CD4-positive, alpha-beta memory T cell (primary cell): ENCODE measurements around the gene ZNF474. TPM values are rescaled to one million over a fixed set of nuclear protein-coding genes. Genes with fewer than 3 reads are reported as not detected.

Source experiments
- CTCF ChIA-PET: fragments of 350-600 bp; sonication (Branson Sonifier 250); formaldehyde crosslinking; loops from one replicate; lab custom pipeline; 2021; ENCODE audit warnings: inconsistent platforms; ENCODE audit not compliant: partially characterized antibody; lab: Charles Lee
- POLR2A ChIA-PET: fragments of 350-600 bp; sonication (Branson Sonifier 250); formaldehyde crosslinking; loops from one replicate; lab custom pipeline; 2021; ENCODE audit not compliant: partially characterized antibody; lab: Charles Lee
- DNase-seq, 5 donors: peaks; one replicate each; pipeline versions ENCODE4 v3.0.0 to v3.0.0-alpha.2; 2020 to 2022; ENCODE audit warnings: mixed read lengths in 1 of 5
- H3K27ac ChIP-seq: one replicate; pipeline ENCODE4 v1.7.0; 2013; ENCODE audit warnings: low read depth, low read length
- H3K27me3 ChIP-seq: 2 replicates; pipeline ENCODE4 v1.7.0; 2013; ENCODE audit warnings: mild to moderate bottlenecking, low read length, moderate library complexity; ENCODE audit not compliant: insufficient read depth
- H3K36me3 ChIP-seq: 2 replicates; pipeline ENCODE4 v1.7.0; 2013; ENCODE audit warnings: mild to moderate bottlenecking, low read length, moderate library complexity; ENCODE audit not compliant: insufficient read depth
- H3K4me1 ChIP-seq: 2 replicates; pipeline ENCODE4 v1.7.0; 2013; ENCODE audit warnings: mild to moderate bottlenecking, low read length, moderate library complexity; ENCODE audit not compliant: insufficient read depth
- H3K4me3 ChIP-seq, 2 donors: one replicate each; pipeline ENCODE4 v1.7.0; 2013; ENCODE audit warnings: low read length in 2 of 2, mild to moderate bottlenecking in 1 of 2
- H3K9me3 ChIP-seq, 2 donors: one replicate each; pipeline ENCODE4 v1.7.0; 2013; ENCODE audit warnings: low read length in 2 of 2, control low read depth in 1 of 2; ENCODE audit not compliant: control insufficient read depth in 1 of 2
- H3K27ac Mint-ChIP-seq, 7 donors: one replicate each; pipeline ENCODE4 v1.8.0; 2020 to 2021; ENCODE audit warnings: mixed read lengths in 7 of 7, mild to moderate bottlenecking in 6 of 7, inconsistent platforms in 3 of 7, moderate library complexity in 3 of 7
- H3K27me3 Mint-ChIP-seq, 2 donors: one replicate each; pipeline ENCODE4 v1.8.0; 2020 to 2021; ENCODE audit warnings: mixed read lengths in 2 of 2
- H3K36me3 Mint-ChIP-seq, 2 donors: one replicate each; pipeline ENCODE4 v1.8.0; 2020 to 2021; ENCODE audit warnings: mixed read lengths in 2 of 2, inconsistent platforms in 1 of 2, mild to moderate bottlenecking in 1 of 2
- H3K4me1 Mint-ChIP-seq, 4 donors: one replicate each; pipeline ENCODE4 v1.8.0; 2020 to 2021; ENCODE audit warnings: mixed read lengths in 4 of 4, mild to moderate bottlenecking in 1 of 4
- H3K4me3 Mint-ChIP-seq, 8 donors: one replicate each; pipeline ENCODE4 v1.8.0; 2020 to 2021; ENCODE audit warnings: mixed read lengths in 8 of 8, mild to moderate bottlenecking in 7 of 8, moderate library complexity in 6 of 8, inconsistent platforms in 3 of 8
- H3K9me3 Mint-ChIP-seq, 8 donors: one replicate each; pipeline ENCODE4 v1.8.0; 2020 to 2021; ENCODE audit warnings: mixed read lengths in 8 of 8, mild to moderate bottlenecking in 5 of 8, inconsistent platforms in 3 of 8, moderate library complexity in 1 of 8
- intact Hi-C: fragments of 100-400 bp; cut with micrococcal nuclease; formaldehyde crosslinking; loops from one replicate; pipeline ENCODE4 v1.15.1; 2023
- polyA plus RNA-seq, 2 donors: library from polyadenylated mRNA; unstranded; fragments of 300-500 nt; fragmentation: Illumina TruSeq; gene quantifications; one replicate each; pipeline ENCODE4 v1.2.3, GENCODE V29; 2021
- total RNA-seq, 2 experiments: library from RNA; stranded (reverse); gene quantifications; one replicate each; pipeline ENCODE4 v1.2.3, GENCODE V29; 2021

The ZNF474 gene
- total and polyA plus RNA-seq, 4 experiments from 2014 or later = 0.17 to 0.30 TPM; not detected in 2

DNA sequence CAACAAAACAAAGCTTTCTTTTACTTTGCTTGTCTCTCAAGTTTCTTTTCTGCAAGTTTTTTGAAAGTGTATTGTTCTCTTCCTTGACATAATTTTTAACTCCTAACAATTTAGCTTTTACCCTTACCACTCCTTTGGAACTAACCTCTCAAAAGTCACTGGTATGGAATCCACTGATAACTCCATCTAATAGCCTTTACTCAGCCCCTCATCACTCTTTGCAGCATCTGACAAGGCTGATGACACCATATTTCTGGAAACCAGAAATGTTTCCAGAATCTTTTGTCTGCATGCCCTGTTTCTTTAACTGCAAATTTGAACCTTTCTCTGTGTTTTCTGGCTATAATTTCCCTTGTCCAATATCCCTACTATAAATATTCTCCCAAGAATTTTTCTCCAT is 46.5 kb downstream of the ZNF474 start:
- H3K27me3 ChIP-seq = no peaks in the 10 kb centered on the region
- intact Hi-C loops = no loop called here
- CTCF ChIA-PET = no interaction called here

DNA sequence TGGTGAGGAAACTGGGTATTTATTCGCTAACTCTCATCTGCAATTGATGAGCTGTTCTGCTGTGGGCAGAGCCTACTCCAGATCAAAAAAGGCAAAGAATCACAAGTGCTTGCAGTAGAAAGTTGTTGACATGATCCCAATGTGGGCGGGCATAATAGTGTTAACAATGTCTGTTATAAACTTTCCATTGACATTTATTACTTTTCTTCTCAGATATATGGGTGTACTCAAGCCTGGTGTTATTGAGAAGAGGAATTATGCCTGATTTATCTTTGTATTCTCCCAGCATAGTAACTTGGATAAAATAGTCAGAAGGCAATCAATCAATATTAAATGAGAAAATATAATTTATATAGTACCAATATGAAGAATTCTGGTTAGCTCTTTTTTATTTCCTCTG is 47.8 kb downstream of the ZNF474 start:
- no peak overlapping the region for H3K4me3 ChIP-seq
- no peaks in the 10 kb centered on the region for H3K36me3 Mint-ChIP-seq
- no peak overlapping the region for H3K4me3 Mint-ChIP-seq
- no peak overlapping the region for H3K27ac Mint-ChIP-seq
- intact Hi-C loops = no loop called here
- H3K9me3 ChIP-seq = no peaks in the 10 kb centered on the region
- no peaks in the 10 kb centered on the region for H3K4me1 Mint-ChIP-seq
- ChIA-PET CTCF (interaction anchor here (0.6 kb wide), 1 partner anchor 211 kb away, joined by 3 read pairs; no protein-coding TSS in a partner anchor), POLR2A (no interaction called here)
- no peak overlapping the region for H3K27ac ChIP-seq
- H3K27me3 ChIP-seq = no peaks in the 10 kb centered on the region
- no peaks in the 10 kb centered on the region for H3K36me3 ChIP-seq
- no peaks in the 10 kb centered on the region for H3K4me1 ChIP-seq
- H3K9me3 Mint-ChIP-seq = peaks cover 0 to 4% (median 0%) of the 10 kb centered on the region in 8 donors
- no peak for DNase-seq
- peaks cover 0 to 1% of the 10 kb centered on the region in 2 donors for H3K27me3 Mint-ChIP-seq

More for the DNA sequence above, 46.5 kb downstream of the ZNF474 start:
- Histone ChIP-seq H3K4me3 (no peak overlapping the region), H3K36me3 (no peaks in the 10 kb centered on the region), H3K9me3 (no peaks in the 10 kb centered on the region), H3K27ac (no peak overlapping the region), H3K4me1 (no peaks in the 10 kb centered on the region)
- H3K27me3 Mint-ChIP-seq = peaks cover 0 to 1% of the 10 kb centered on the region in 2 donors
- H3K27ac Mint-ChIP-seq = no peak overlapping the region
- H3K9me3 Mint-ChIP-seq = peaks cover 0 to 4% (median 0%) of the 10 kb centered on the region in 8 donors
- no peak for DNase-seq
- H3K4me1 Mint-ChIP-seq = no peaks in the 10 kb centered on the region
- no peak overlapping the region for H3K4me3 Mint-ChIP-seq
- POLR2A ChIA-PET = no interaction called here
- H3K36me3 Mint-ChIP-seq = no peaks in the 10 kb centered on the region

DNA sequence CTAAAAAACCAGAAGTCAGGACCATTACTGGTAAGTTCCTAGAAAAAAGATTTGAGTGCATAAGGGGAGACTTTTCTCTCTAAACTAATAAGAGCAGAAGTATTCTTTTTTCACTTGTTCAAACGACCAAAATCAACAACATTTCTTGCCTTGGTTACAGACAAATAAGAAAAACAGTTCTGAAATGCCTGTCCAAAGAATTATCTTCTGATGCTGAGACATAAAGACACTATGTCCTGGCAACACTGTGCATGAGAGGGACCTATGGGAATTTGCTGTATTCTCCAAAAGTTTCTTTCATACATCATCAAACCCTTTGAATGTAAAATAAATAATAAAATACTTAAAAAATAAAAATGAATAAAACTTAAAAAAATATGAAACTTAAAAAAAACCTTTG is 50.4 kb downstream of the ZNF474 start:
- Mint-ChIP-seq H3K4me3 (no peak overlapping the region), H3K4me1 (no peaks in the 10 kb centered on the region), H3K27me3 (peaks cover 0 to 1% of the 10 kb centered on the region in 2 donors), H3K9me3 (peaks cover 0 to 4% (median 0%) of the 10 kb centered on the region in 8 donors), H3K27ac (no peak overlapping the region), H3K36me3 (no peaks in the 10 kb centered on the region)
- ChIA-PET CTCF (no interaction called here), POLR2A (no interaction called here)
- Histone ChIP-seq H3K27me3 (no peaks in the 10 kb centered on the region), H3K36me3 (no peaks in the 10 kb centered on the region), H3K4me1 (no peaks in the 10 kb centered on the region), H3K9me3 (no peaks in the 10 kb centered on the region), H3K4me3 (no peak overlapping the region), H3K27ac (no peak overlapping the region)
- intact Hi-C loops = loop anchor here (5.0 kb wide), 1 partner anchor 1438 kb away; no protein-coding TSS in a partner anchor
- DNase-seq = no peak

DNA sequence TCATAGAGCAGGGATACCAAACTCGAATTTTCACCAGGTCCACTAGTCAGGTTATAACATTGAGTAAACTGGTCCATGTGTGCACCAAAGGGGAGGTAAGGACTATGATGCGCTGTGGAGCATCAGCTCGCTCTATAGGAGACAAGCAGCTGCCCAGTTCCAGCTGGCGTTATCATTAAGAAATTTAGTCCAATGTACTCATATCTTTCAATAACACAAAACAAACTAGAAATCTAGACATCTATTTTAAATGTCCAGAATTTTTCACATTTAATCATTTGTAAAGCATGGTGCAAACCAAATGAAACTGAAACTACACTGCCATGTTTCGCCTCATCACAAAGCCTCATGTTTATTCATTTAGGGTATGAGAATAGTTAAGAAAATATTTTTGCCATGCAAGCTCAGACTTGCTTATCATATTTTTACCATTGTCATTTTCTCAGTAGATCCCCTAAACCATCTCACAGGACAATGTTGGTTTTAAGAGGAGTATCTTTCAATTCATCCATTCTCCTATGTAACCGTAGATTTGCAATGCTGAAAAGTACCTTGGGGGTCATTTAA is 50.9 kb downstream of the ZNF474 start:
- no peaks in the 10 kb centered on the region for H3K36me3 ChIP-seq
- peaks cover 0 to 1% of the 10 kb centered on the region in 2 donors for H3K27me3 Mint-ChIP-seq
- no peaks in the 10 kb centered on the region for H3K4me1 ChIP-seq
- H3K4me1 Mint-ChIP-seq = no peaks in the 10 kb centered on the region
- no peak overlapping the region for H3K27ac Mint-ChIP-seq
- ChIA-PET POLR2A (no interaction called here), CTCF (no interaction called here)
- H3K4me3 ChIP-seq = no peak overlapping the region
- no peaks in the 10 kb centered on the region for H3K36me3 Mint-ChIP-seq
- H3K27me3 ChIP-seq = no peaks in the 10 kb centered on the region
- peaks cover 0 to 4% (median 0%) of the 10 kb centered on the region in 8 donors for H3K9me3 Mint-ChIP-seq
- intact Hi-C loops = loop anchor here (5.0 kb wide), 1 partner anchor 1437 kb away; no protein-coding TSS in a partner anchor
- no peak for DNase-seq
- no peaks in the 10 kb centered on the region for H3K9me3 ChIP-seq
- no peak overlapping the region for H3K27ac ChIP-seq
- H3K4me3 Mint-ChIP-seq = no peak overlapping the region

DNA sequence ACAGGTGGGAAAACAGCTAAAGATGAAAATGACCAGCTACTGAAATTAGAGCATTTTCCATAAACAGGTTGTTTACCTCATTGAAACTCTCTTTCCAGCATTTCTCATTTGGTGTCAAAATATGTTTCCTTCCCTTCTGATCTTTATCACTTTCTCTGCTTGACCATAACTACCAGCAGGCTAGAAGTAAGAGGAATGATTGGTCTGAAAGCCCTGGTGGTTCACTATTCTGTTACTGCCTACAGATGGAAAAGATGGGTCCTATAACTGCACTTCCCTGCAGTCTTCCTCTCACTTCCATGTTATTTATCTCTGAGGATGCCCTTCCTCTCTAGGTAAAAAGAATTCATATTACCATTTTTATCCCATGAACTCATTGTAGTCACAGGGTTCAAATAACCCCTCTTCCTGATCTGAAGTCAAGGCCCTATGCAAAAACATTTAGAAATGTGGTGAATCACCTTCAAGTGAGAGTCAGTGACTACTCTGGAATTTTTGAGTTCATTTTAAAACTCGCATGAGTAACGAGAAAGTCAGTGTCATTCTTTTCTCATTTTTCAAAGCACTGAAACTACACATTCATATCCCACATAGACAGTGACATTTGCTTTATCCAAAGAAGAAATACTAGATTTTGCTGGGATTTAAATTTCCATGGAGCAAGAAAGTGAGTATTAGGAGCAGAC is 51.7 kb downstream of the ZNF474 start:
- Mint-ChIP-seq H3K4me1 (no peaks in the 10 kb centered on the region), H3K27me3 (peaks cover 1 to 3% of the 10 kb centered on the region in 2 donors), H3K27ac (no peak overlapping the region), H3K4me3 (no peak overlapping the region), H3K36me3 (no peaks in the 10 kb centered on the region), H3K9me3 (peaks cover 0 to 5% (median 0%) of the 10 kb centered on the region in 8 donors)
- intact Hi-C loops = loop anchor here (5.0 kb wide), 1 partner anchor 1436 kb away; no protein-coding TSS in a partner anchor
- Histone ChIP-seq H3K27ac (no peak overlapping the region), H3K4me1 (no peaks in the 10 kb centered on the region), H3K27me3 (no peaks in the 10 kb centered on the region), H3K4me3 (no peak overlapping the region), H3K36me3 (no peaks in the 10 kb centered on the region), H3K9me3 (no peaks in the 10 kb centered on the region)
- CTCF ChIA-PET = no interaction called here
- POLR2A ChIA-PET = no interaction called here
- DNase-seq = no peak

DNA sequence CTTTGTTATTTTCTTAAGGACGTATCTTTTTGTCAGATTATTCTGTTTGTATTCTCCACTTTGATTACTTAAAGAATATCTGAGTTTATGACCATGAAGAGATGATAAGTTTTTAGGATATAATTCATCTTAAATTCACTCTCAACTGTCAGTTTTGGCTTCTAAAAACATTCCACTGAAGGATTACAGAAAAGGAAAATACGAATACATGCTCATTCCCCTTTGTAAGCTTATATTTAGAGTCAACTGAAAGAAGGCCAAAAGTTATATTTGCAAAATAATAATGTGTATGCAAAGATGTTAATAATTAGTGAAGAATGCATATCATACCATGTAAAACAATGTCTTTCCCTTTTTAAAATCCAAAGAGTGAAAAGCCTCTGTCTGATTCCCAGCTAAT is 52.5 kb downstream of the ZNF474 start:
- no peak overlapping the region for H3K4me3 Mint-ChIP-seq
- H3K27me3 ChIP-seq = no peaks in the 10 kb centered on the region
- ChIA-PET CTCF (no interaction called here), POLR2A (no interaction called here)
- no peaks in the 10 kb centered on the region for H3K4me1 ChIP-seq
- DNase-seq = no peak
- peaks cover 3% of the 10 kb centered on the region in 2 donors for H3K27me3 Mint-ChIP-seq
- H3K9me3 ChIP-seq = no peaks in the 10 kb centered on the region
- H3K9me3 Mint-ChIP-seq = peaks cover 0 to 5% (median 0%) of the 10 kb centered on the region in 8 donors
- H3K36me3 ChIP-seq = no peaks in the 10 kb centered on the region
- H3K4me3 ChIP-seq = no peak overlapping the region
- no peaks in the 10 kb centered on the region for H3K4me1 Mint-ChIP-seq
- intact Hi-C loops = loop anchor here (5.0 kb wide), 1 partner anchor 1435 kb away; no protein-coding TSS in a partner anchor
- H3K27ac ChIP-seq = no peak overlapping the region
- no peak overlapping the region for H3K27ac Mint-ChIP-seq
- H3K36me3 Mint-ChIP-seq = no peaks in the 10 kb centered on the region

DNA sequence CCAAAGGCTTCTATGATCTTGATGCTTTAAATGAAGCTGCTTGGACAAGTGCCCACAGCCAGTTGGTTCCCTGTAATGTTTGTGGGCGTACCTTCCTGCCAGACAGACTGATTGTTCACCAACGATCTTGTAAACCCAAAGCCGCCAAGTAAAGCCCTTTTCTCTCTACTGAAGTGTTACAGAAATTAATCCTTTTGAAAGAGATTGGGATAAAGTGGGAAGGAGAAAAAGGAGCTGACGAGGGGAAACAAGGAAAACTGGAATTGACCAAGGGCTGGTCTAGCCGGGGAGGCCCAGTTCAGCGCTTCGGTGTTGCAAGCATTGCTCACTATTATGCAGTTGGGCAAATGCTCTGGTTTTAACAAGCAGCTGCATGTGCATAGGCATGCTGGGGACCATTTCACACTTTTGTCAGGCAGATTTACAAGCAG is 53.2 kb downstream of the ZNF474 start:
- CTCF ChIA-PET = no interaction called here
- POLR2A ChIA-PET = no interaction called here
- Mint-ChIP-seq H3K27ac (no peak overlapping the region), H3K27me3 (peaks cover 3 to 6% of the 10 kb centered on the region in 2 donors), H3K4me1 (no peaks in the 10 kb centered on the region), H3K4me3 (no peak overlapping the region), H3K36me3 (no peaks in the 10 kb centered on the region), H3K9me3 (peaks cover 0 to 5% (median 0%) of the 10 kb centered on the region in 8 donors)
- no peak for DNase-seq
- Histone ChIP-seq H3K27me3 (no peaks in the 10 kb centered on the region), H3K4me3 (no peak overlapping the region), H3K9me3 (no peaks in the 10 kb centered on the region), H3K4me1 (no peaks in the 10 kb centered on the region), H3K36me3 (no peaks in the 10 kb centered on the region), H3K27ac (no peak overlapping the region)
- intact Hi-C loops = loop anchor here (5.0 kb wide), 1 partner anchor 1435 kb away; no protein-coding TSS in a partner anchor
